Fibroblast of the aortic adventitia (primary cell): ENCODE results near the gene PTTG1. TPM values are rescaled to one million over a fixed set of nuclear protein-coding genes. Genes with fewer than 3 reads are reported as not detected.
A peak's percentile ranks its signal among the peaks of the same experiment; 100 is the strongest.

ENCODE experiments used
- DNase-seq: peaks from one replicate; pipeline ENCODE4 v3.0.0-alpha.2; 2010; ENCODE audit warnings: low read depth
- H3K4me3 ChIP-seq: 2 replicates; pipeline ENCODE4 v1.5.1; 2011; ENCODE audit warnings: low read depth, mild to moderate bottlenecking, control low read depth, low read length, moderate library complexity
- CTCF ChIP-seq: IDR thresholded peaks from 2 replicates; pipeline ENCODE4 v1.5.1; 2011; ENCODE audit warnings: mild to moderate bottlenecking, low read length, control low read depth, inconsistent platforms; ENCODE audit not compliant: insufficient read depth
- total RNA-seq: library from RNA; depleted of rRNA; stranded (reverse); fragments of >200 nt; gene quantifications from 2 replicates; pipeline ENCODE4 v1.2.3, GENCODE V29; 2012; ENCODE audit warnings: low replicate concordance

Gene PTTG1
- total RNA-seq, 1 donor: 107 TPM

GRCh38 chr5:160380041-160380440 lies 41.6 kb upstream of the PTTG1 start:
- no peak for TF ChIP-seq CTCF
- H3K4me3 ChIP-seq: no peak overlapping the region
- DNase-seq: no peak

- no peak overlapping the region for H3K4me3 ChIP-seq
- no peak for DNase-seq
- no peak for TF ChIP-seq CTCF
Observed at GRCh38 chr5:160382346-160382745, 39.3 kb upstream of the PTTG1 start.

- no peak for TF ChIP-seq CTCF
Observed at GRCh38 chr5:160384681-160385080, 37.0 kb upstream of the PTTG1 start.

GRCh38 chr5:160385496-160385895 lies 36.2 kb upstream of the PTTG1 start:
- H3K4me3 ChIP-seq: no peak overlapping the region
- no peak for TF ChIP-seq CTCF
- DNase-seq: no peak

More at GRCh38 chr5:160384681-160385080, 37.0 kb upstream of the PTTG1 start:
- no peak for DNase-seq
- H3K4me3 ChIP-seq: no peak overlapping the region

- no peak overlapping the region for H3K4me3 ChIP-seq
- no peak for DNase-seq
- TF ChIP-seq CTCF: no peak
Observed at GRCh38 chr5:160387445-160387844, 34.2 kb upstream of the PTTG1 start.

GRCh38 chr5:160390787-160391696 lies 30.6 kb upstream of the PTTG1 start:
- peak; percentile 56 for DNase-seq
- no peak overlapping the region for H3K4me3 ChIP-seq
- peak; percentile 41 for TF ChIP-seq CTCF
